Renal cortex interstitium (tissue), 11 donors: ENCODE results near the gene ZIC2. TPM values are rescaled to one million over a fixed set of nuclear protein-coding genes. Genes with fewer than 3 reads are reported as not detected.

Experiments used
- DNase-seq, 11 donors: peaks; one replicate each; pipeline ENCODE4 v3.0.0-alpha.2; 2013; ENCODE audit warnings: low read depth in 9 of 11, low spot score in 4 of 11; ENCODE audit errors: extremely low read depth in 1 of 11
- polyA plus RNA-seq, 3 donors: library from polyadenylated mRNA; unstranded; fragments of 120-200 nt; gene quantifications; one replicate each; pipeline ENCODE4 v1.2.1, GENCODE V29; 2013; ENCODE audit not compliant: insufficient read length in 3 of 3

The ZIC2 gene
- polyA plus RNA-seq, 3 donors, result 0.18 to 0.31 (median 0.19) TPM

DNA sequence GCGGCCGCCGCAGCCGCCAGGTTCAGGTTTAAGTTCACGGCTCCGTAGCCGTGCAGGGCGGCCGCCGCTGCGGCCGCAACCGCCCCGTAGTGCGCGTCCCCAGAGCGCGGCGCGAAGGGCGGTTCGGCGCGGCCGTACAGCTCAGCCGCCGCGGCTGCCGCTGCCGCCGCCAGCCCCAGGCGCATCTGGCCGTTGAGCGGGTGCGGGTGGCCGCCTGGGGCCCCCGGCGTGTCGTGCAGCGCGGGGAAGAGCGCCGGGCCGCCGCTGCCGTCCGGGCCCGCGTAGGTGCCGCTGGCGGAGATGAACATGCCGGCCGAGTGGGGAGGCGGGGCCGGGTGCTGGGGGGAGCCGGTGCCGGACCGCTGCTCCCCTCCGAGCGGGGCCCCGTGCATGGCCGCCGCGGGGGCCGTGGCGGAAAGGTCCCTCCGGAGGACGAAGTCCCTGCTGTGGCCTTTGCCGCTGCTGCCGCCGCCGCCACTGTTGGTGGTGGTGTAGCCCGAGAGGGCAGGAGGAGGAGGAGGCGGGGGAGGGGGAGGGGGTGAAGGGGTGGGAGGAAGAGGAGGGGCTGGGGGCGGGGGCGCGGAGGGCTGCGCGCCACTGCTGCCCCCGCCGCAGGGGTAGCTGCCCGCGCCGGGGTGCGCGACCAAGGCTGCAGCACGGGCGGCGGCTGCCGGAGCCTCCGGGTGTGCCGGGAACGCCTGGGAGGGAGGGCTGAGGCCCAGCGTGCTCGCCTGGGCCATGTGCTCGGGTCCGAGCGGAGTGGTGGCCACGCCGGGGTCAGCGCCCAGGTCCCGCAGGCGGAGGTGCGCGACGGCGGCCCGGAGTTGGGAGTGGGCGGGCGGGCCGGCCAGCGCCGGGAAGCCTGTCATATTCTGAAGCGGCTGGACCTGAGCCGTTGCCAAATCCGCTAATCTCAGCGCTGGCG lies 10.7 kb upstream of the ZIC2 start:
- no peak for DNase-seq

DNA sequence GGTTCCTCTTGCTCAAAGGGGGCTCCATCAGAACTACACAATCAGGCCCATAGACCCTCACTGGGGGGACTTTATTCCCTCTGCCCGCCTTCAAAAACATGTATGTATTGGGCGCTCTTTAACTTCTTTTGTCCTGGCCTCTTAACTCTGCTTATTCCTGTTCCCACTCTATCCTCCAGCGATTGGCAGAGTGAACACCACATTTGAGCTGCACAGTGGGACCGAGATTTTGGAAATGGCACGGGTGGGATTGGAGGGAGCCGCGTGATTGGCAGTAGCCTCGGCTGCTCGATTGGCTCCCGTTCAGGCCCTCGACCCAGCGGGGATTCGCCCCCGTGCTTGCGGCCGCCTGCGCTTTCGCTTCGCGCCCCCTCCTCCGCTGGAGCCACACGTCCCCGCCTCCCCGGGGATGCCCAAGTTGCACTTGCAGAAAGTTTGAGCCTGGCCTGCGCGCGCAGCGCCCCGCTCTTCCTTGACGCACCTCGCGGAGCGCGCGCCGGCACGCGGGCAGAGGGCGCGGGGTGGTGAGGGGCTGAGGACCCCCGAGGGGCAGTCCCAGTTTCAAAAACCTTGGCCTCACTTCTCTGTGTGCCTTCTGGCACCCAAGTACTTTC lies 9.9 kb upstream of the ZIC2 start, which contains the start of gene ZIC5:
Gene ZIC5, minus strand, starts transcription at position 192 of the 614 bp plus-strand sequence. Its CDS starts 164 bp downstream, at position 28.
- no peak for DNase-seq

DNA sequence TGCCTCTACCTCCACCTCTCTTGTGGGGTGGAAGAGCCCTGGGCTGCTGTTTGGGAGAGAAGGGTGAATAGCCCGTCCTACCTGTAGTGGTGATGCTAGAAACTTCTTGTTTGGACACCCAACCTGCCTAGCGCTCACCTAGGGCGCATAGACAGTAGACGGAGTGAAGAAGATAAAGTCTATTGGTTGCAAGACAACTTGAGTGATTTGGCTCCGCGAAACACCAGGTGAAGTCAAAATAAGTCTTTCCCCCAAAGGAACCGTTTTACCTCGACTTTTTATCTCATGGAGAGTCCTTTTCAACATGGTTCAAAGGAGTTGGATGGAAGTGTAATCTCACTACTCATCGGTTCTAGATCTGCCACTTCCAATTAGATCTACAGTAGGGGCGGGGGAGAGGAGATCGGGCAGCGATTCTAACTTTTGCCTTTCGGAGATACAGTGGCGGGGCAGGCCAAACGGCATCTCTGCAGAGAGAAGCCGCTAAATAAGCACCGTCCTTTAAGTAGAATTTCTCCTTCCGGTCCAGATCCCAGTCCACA lies 9.3 kb upstream of the ZIC2 start:
- no peak for DNase-seq

DNA sequence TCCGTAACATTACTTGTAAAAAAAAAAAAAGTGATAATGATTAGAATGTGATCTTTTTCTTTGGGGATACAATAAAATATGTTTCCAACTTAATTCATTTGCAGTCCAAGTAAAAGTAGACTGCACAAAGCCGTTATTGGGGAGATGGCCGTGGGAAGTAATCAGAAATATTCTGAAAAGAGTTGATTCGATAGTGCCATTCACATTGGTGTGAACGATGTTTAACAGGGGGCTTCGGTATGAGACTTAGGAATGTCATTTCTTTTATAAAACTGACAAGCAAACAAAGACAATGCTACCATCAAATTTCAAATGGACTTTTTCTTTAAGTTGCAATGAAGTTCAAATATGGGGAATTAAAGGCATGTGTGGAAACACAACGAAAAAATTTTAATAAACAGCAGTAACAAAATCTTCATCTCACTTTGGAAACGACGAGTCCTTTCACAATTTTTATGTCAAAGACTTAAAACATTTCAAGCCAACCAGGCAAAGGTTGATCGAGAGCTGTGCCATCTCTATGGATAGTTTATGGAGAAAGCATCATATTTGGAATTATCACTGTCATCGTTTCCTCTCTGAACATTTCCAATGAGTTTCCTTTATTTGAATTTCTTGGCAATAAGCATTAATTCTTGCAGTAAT lies 8.3 kb upstream of the ZIC2 start:
- no peak for DNase-seq

DNA sequence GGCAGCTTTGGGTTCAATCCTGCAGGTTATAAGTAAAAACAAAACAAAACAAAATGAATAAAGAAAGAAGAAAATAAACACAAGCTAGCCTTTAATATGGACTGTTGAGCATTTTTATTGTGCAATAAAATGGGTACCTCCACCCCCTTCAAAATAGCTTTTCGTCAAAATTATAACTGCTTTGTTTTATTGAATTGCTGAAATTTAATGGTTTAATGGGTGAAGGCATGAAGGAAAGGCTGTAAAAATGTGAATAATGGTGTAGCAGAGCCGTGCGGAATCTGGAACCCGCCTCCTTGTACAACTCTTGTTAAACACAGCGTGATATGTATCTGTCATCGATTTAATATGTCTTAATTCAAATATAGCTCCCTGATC lies 7.8 kb upstream of the ZIC2 start:
- DNase-seq, result no peak

DNA sequence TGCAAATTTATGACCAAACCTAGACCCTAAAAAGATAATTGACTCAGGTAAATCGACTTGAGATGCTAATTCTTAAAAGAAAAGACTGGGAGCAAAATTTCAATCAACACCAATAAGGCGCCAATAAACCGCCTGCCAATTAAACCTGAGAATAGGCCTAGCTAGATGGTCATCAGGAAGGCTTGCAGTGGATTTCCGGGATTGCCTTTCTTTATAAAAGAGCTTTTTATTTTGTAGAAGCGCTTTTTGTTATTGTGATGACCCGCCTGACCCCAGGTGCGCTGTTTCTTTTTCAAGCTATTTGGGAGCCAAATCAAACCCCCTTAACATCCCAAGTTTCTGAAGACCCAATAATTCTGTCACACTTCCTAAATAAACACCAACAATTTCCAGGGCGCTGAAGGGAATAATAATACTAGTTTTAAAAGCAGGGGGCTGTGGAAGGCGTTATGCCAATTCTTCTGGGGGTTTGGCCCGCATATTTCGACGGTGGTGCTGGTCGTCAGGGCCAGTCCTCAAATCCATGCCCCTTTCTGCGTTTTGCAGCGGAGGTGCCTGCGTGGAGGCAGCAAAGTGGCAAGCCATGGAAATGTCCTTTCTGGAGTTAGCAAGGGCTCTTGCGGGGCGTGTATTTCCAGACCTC lies 7.2 kb upstream of the ZIC2 start:
- no peak for DNase-seq

DNA sequence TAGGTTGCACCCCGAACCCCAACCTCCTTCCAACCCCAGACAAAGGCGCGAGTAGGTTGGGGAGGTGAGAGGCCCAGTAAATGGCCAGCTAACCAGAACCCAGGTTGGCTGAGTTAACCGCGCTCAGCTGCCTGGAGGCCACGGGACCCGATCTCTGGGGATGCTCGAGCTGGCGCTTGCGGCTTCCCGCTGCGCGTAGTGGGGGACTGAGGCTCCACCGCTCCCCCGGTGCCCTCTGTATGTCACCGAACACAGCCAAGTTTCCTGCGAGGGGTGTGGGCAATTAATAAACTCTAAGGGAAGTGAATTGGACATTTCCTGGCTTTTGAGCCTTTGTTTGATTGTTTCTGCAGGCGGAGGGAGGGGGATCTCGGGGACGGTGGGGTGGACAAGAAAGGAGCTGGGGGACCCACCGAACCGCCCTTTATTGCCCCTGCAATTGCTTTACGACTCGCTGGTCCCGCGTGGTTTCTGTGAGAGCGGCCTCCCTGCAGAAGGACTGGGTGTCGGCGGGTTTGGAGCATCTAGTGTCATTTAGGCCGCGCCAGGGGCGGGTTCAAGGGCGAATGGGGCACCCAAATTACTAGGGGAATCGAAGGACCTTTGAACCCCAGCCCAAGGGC lies 6.5 kb upstream of the ZIC2 start:
- no peak for DNase-seq

DNA sequence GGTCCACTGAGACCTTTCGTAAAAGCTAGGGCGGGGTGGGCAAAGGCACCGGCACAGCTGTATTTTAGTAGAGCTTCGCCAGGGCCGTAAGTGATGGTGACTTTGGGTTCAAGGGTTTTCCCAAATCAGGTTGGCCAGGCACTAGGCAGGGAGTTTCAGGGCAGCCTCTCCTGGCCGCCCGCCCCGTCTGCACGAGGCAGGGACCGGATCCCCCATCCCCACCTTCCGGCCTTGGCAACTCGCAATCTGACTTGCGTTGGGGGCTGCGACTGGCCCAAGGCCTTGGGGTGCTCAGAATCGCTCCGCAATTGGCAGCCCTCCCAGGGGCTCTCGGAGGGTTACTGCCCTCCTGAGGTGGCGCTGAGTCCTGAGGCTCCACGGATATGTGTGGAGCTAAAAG lies 6.0 kb upstream of the ZIC2 start:
- DNase-seq, result no peak

DNA sequence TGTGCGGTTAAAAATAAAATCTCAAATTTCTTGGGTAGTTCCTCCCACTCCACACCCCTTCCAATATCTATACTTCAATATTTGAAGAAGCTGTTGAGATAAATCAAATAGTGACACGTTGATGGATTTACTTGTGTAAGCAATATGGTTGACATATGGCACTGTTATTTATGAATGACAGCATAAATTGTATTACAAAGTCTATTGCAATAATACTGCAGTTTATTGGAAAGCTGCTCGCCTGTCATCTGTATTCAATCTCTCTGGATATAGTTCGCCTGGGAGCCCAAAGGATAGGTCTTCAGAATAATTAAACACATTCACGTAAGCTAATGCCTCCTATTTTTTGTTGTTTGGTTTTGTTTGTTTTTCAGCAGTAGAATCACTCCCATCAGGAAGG lies 5.0 kb upstream of the ZIC2 start:
- DNase-seq, result no peak

DNA sequence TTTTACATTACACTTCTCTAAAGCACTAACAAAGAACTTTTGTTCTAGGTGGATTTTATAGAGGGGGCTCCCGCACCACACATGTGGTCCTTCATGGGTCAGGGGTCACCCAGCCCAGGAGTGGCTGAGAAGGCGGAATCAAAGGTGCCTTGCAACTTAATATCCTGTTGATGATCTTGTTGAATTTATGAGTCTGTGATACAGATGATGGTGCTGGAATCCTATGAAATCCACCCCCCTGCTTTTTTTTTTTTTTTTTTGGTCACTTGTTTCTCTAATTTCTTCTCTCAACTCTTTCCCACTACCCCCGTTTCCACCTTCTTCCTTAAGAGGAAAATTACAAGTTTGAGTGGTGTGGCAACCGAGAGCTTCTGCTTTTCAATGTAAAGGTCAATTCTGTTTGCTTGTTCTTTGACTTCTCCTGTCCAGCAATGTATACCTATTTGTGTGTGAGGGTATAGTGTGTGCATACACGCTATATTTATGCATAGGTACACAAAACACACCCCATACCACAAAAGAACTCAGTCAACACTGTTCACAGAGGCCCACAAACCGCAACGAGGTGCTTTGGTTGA lies 4.2 kb upstream of the ZIC2 start:
- no peak for DNase-seq

DNA sequence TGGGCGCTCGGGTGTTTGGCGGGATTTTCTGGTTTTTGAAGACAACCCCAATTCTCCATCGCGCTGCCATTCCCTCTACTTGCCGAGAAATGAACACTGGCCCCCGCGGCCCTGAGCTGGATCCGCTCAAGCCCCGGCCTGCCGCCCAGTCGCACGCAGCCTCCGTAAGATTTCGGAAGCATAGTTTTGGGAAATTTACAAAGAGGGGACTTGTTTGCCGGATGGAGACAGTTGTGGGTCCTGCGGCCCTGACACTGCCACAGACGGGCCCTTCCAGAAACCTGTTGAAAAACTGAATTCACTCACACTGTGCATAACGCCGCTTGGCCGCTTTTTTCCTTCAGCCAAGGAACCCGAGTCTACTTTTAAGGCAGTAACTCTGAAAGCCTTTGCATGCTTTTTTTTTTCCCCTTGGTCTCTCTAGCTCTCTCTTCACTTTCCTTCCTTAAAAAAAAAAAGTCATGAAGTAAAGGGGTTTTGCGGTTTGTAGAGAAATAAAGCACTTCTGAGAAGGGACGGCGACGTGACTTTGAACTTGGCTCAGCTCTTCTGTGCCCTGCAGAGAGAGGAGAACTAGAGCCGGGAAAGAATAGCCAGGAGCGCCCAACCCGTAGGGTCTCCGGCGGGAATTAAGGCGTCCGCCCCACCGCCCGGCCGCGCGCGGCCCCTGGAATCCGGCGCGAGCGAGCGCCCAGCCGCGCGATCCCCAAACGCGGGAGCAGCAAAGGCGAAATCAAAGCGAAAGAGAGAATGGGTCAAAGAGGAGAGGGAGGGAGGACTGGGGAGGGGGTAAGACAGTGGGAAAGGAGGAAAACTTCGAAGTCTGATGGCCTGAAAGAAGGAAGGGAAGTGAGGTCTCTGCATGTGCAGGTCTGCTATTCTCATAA lies 3.4 kb upstream of the ZIC2 start:
- DNase-seq, result no peak

DNA sequence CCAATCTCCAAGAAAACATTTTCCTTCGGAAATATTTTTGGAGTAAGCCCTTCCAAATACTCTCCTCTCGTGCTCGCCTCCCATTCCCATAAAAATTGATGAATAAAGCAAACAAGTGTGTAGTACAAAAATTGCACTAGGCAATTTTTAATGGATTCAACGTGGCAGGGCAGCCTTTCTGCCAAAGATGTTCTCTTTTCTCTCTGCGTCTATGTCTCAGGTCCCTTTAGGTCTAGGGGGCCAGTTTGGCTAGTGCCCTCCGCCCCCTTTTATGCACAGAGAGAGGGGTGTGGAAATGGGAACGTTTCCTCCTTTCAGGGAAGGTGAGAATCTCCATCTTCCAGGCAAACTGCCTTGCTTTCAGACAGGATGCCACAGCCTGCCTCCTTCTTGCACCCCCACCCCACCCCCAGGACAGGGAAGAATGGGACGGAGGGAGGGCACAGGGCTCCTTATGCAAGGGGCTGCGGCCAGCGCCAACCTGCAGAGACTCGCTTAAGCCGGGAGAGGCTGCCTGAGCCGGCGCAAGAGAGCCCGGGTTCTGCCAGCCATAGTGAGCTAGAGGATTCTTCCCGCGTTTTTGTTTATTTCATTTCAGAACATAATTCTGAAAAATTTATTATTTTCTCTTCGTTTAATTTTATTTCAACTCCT lies 2.7 kb upstream of the ZIC2 start:
- no peak for DNase-seq

DNA sequence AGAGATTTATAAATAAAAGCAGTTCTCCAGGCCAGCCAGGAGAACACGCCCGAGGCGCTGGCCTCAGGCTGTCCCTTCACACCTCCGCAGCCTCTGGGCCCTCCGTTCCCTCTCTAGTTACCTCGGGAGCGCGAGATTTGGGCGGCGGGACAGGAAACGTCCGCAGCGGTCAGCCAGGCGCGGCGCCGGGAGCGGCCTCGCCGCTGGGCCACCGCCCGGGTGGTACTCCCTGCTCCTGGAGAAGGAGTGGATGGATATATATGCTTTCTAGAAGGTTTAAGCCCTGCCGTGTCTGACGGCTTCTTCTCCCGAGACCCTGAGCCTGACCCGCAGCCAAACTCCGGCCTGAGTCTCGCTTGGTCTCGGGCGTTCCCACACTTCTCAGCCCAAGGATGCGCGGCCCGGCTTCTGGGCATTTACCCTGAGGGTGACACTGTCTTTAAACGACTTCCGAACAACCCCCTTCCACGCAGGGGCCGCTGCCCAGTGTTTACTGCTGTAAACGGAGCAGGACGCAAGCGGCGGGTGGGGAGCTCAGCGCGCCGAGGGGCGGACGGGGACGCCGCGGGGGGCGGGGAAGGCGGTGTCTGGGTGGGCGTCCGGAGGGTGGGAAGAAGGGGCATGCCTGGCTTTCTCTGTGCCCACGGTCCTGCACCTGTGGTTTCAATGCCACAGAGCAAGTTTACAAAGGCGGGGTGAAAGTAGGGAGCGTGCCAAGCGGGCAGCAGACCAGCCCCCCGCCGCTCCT lies 2.0 kb upstream of the ZIC2 start:
- DNase-seq, result no peak

DNA sequence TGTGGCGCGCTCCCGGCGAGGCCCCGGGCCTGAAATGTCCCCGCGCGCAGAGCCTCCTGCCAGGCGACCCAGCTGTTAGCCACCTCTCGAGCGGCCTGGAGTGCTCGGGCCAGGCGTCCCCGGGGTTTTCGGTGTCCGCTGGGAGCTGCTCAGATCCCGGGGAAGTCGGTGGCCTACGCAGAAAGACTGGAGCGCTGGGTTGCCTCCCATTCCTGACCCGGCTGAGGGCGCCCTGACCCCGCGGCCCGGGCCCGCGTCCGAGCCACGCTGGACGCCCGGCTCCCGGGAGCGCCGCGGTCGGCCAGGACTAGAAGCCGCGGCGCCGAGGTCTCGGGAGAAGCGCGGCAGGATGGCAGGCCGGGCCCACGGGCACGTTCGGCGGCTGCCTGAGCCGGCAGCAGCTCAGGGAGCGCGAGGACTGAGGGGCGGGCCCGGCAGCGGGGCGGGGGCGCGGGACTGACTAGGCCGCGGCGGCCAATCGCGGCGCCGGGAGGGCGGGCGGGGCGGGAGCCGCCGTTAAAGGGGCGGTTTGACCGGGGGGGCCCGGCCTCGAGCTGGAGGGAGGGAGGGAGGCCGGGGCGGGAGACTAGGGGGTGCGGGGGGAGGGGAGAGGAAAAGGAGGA lies 1.3 kb upstream of the ZIC2 start:
- DNase-seq, result no peak

DNA sequence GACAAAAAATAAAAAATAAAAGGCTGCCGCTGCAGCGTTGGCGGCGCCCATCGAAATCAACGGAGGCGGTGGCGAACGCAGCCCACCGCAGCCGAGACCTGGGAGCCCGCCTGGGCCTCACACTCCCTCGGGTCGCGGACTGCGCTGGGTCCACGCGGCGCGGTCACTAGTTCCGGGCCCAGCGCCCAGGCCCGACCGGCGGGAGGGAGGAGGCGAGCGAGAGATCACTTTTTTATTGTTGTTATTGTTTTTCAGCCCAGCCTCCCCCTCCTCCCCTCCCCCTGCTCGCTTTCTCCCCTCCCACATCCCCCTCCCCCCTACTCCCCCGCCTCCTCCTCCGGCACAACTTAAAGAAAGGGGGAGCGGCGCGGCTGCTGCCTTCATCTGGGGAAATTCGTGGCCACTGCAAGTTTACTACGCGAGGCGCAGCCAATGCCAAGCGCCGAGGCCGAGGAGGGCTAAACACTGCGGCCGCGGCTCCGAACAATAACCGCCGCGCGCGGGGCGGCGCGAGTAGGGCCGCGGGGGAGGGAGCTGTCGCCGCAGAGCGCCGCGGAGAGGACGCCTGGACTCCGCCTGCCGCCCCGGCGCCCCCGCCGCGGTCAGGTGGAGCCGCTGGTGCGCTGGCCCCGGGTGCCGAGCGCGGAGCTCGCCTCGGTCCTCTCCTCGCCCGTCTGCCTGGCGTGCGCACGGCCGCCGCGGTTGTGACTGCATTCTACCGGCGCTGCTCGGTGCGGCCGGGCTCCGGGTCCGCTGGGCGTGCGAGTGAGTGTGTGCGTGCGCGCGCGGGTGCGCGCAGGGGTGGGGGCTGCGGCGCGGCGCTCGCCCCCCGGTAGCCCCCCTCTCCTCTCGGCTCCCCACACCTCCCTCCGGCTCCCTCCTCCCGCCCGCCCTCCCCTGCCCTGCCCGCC lies 505 bp upstream of the ZIC2 start:
- no peak for DNase-seq
